Islet precursor cell (in vitro differentiated cells): Measurements from ENCODE around the gene GOLGA6L22.
"Not testable (repeated sequence)": the region's sequence is repeated elsewhere in the genome, so short reads cannot be mapped to it uniquely, and the experiment has no call there.

Source experiments
- DNase-seq: peaks from one replicate; pipeline ENCODE4 v3.0.0-alpha.2; 2018

The GOLGA6L22 gene, protein sequence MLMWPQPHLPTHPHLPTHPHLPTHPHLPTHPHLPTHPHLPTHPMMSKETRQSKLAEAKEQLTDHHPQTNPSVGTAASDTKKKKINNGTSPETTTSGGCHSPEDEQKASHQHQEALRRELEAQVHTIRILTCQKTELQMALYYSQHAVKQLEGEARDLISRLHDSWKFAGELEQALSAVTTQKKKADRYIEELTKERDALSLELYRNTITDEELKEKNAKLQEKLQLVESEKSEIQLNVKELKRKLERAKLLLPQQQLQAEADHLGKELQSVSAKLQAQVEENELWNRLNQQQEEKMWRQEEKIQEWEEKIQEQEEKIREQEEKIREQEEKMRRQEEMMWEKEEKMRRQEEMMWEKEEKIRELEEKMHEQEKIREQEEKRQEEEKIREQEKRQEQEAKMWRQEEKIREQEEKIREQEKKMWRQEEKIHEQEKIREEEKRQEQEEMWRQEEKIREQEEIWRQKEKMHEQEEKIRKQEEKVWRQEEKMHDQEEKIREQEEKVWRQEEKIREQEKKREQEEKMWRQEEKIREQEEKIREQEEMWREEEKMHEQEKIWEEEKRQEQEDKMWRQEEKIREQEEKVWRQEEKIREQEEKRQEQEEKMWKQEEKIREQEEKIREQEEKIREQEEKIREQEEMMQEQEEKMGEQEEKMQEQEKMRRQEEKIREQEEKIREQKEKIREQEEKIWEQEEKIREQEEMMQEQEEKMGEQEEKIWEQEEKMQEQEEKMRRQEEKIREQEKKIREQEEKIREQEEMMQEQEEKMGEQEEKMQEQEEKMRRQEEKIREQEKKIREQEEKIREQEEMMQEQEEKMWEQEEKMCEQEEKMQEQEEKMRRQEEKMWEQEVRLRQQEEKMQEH

DNA sequence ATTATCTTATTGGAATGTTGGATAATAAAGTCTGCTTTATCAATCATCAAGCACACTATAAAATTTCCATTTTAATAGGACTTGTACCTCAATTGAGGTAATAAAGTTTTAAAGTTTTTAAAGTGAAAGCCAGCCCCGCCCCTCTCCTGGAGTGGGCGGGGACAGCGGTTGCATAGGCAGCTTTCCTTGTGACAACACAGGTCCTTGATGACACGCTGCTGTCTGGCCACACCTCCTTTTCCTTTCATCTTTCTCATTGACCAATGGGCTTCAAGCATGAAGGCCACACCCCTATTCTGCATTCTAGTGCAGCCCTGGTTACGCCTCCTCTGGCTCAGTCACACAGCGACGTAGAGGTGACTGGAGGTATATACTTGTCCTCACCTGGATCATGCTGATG, at the start of gene GOLGA6L22:
GOLGA6L22 (plus strand) TSS at position 301 of the 400 bp plus-strand sequence; CDS start at position 392, 91 bp downstream.
- DNase-seq = not testable (repeated sequence)

DNA sequence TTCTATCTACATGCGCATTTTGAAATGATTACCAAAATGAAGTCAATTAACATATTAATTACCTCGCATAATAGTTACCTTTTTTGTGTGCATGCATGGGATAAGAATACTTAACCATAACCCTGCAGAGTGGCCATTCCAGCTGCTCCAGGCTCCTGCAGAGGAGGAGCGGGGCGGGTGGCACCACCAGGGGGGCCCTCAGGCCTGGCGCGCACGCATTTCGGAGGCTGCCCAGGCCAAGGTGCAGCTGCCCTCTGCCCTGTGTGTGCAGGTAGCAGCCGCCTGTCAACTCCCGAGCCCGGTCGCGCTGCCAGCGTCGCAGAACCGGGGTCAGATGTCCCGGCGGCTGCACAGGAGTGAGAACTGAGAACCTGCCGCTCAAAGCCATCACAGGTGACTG, 41.4 kb upstream of the GOLGA6L22 start:
- peak; percentile 28 for DNase-seq

DNA sequence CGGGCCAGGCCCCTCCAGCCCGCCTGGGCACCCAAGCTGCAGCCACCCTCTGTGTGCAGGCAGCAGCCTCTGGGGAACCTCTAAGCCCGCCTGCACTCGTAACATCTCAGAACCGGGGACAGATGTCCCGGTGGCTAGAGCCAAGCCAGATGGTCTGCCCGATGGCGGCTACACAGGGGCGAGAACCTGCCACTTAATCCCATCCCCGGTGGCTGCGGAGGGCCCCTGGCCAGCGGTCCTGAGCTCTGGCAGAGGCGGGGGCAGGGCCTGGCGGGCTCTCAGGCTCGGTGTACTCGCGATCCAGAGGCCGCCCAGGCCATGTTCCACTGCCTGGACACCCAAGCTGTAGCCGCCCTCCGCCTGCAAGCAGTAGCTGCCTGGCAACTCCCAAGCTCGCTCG, 40.9 kb upstream of the GOLGA6L22 start:
- not testable (repeated sequence) for DNase-seq

DNA sequence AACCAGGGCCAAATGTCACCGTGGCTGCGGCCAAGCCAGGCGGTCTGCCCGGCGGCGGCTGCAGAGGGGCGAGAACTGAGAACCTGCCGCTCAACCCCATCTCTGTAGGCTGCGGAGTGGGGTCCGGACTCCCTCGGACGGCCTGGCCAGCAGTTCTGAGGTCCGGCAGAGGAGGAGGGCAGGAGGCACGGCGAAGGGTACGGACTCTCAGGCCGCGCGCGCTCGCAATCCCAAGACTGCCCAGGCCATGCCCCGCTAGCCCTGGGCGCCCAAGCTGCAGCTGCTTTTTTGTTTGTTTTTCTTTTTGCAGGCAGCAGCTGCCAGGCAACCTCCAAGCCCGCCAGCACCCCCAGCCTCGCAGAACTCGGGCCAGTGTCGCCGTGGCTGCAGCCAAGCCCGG, 40.5 kb upstream of the GOLGA6L22 start:
- DNase-seq = not testable (repeated sequence)

DNA sequence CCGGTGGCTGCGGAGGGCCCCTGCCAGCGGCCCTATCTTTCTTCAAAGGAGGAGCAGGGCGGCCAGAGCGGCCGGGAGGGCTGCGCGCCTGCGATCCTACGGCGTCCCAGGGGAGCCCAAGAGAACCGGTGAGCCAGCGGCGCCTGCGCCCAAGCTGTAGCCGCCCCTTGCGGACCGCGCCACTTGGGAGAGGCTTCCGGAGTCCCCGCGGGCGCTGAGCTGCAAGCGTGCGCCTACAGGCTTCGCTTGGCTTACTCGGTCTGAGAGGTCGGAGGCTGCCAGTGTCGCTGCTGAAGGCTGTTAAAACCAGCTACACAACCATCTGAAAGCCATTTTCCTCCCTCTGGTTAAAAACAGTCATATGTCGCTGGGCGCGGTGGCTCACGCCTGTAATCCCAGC, 40.0 kb upstream of the GOLGA6L22 start:
- not testable (repeated sequence) for DNase-seq

DNA sequence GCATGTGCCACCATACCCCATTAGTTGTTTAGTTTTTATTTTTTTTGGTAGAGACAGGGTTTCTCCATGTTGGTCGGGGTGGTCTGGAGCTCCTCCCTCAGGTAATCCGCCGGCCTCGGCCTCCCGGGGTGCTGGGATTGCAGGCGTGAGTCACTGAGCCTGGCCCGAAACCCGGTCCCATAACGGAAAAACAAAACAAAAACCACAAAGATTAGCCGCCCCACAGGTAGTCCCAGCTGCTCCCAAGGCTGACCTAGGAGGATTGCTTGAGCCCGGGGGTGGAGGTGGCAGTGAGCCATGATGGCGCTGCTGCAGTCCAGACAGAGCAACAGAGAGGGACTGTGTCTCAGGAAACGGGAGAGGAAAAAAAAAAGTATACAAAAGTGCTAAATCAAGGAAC, 38.4 kb upstream of the GOLGA6L22 start:
- not testable (repeated sequence) for DNase-seq

DNA sequence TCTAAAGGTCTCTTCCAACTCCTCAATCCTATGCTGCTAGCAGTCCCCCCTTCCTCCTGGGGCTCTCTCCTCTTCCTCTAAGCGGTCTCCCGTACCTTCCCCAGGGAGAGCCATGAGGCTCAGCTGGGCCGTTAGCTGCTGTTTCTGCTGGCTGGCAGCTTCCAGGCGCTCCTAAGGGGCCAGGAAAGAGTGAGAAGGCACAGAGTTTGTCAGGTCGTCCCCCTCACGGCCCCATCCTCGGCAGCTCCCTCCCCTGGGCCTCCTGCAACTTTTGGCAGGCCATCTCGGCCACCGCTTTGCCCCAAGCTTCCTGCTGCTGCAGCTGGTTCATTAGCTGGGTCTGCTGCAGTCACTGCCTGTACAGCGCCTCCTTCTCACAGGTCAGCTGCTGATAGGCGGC, 29.3 kb upstream of the GOLGA6L22 start:
- DNase-seq = not testable (repeated sequence)

DNA sequence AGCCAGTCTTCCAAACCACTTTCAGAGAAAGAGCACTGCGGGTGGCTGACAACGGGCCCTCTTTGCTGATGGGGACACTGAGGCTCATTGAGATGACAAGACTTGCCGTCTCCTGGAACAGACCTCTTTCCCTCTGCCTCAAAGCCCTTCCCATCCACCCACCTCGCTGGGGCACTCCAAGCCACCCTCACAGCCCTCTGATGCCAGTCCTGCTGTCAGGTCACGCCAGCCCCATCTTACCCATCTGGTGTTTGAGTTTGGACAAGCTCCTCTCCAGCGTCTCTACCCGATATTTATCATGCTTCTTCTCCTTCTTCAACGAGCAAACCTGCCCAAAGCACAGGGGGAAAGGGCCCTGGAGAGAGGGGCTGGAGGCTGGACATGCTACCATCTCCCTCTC, 27.0 kb upstream of the GOLGA6L22 start:
- not testable (repeated sequence) for DNase-seq

DNA sequence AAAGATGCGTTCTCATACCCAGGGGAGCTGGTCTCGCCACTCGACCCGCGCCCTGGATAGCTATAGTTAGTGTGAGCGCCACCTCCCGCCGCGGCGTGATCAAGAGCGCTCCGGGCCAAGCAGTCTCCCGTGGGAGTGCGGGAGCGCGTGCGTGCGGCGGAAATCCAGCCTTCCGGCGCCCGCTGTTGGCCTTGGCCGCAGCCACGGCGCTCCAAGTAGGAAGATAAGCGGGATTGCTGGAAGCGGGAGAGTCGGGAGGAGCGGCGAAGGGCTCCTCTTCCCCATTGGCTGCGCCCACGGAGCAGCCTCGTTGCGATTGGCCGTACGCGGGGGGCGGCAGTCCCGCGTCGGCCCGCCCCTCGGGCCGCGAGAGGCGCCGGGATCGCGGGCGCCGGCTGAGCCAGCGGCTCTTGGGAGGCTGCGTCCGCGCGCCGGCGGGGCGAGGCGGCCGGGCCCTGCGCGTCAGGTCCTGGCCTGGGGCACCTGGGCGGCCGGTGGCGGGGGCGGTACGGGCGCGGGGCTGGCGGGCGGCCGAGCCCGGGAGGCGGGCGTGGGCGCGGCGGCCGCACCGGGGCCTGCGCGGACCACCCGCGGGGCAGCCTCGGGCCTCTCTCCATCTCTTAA, 35.9 kb downstream of the GOLGA6L22 start:
- peak; percentile 71 for DNase-seq

DNA sequence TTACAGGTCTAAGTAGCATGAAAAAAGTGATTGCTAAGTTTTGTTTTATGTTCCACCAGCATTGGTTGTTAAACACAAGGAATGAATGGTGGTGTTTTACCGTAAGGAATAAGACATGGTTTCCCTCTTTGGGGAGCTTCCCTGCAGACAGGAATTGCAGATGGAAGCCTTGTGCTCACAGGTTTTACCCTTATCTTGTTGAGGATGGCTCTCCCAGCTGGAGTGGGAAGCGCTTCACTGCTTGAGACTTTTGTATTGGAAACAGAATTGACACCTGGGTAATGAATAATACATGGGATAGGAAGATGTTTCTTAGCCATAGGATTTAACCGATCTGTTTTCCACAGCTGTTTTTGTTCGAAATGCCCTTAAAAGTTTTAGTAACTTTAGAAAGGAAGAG, 38.5 kb downstream of the GOLGA6L22 start:
- not testable (repeated sequence) for DNase-seq

DNA sequence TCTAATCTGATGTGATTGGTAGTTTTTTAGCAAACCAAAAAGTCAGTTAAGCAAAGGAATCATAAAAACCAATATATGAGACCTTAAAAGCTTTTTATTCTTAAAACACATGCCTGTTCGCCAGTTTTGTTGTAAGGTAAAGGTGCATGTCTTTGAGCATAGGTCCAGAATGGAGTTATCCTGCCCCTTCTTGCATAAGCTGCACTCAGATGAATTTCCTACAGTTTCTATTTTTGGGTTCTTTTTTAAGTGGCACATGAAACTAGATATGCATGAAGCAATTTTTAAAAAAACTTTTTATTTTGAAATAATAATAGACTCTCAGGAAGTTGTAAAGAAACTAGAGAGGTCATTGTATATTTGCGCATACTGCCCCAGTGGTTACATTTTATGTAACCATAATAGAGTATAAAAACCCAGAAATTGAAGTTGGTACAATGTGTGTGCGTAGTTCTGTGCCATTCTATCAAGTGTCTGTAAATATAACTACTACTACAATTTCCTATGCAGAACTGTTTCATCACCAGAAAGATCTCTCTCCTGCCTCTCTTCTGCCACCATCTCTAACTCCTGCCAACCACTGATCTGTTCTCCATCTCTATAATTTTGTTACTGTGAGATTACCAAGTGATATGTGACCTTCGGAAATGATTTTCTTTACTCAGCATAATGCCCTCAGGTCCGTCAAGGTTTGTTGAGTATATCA, 39.7 kb downstream of the GOLGA6L22 start:
- DNase-seq = not testable (repeated sequence)

DNA sequence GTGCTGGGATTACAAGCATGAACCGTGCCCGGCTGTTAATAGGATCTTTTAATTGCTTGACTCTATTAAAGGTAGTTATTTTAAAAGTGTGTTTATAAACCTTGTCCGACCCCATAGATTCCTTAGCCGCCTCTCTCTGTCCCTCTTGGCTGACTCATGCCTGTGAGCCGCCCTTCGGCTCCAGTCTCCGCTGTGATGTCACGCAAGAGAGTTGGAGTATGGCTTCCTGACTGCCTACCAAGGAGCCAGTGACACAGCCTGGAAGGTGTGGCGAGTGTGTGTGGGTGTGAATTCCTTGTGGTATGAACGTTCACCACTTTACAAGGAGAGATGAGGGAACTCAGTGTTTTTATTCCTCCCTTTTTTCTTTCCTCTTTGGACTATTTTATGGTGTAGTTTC, 43.6 kb downstream of the GOLGA6L22 start:
- DNase-seq = not testable (repeated sequence)

DNA sequence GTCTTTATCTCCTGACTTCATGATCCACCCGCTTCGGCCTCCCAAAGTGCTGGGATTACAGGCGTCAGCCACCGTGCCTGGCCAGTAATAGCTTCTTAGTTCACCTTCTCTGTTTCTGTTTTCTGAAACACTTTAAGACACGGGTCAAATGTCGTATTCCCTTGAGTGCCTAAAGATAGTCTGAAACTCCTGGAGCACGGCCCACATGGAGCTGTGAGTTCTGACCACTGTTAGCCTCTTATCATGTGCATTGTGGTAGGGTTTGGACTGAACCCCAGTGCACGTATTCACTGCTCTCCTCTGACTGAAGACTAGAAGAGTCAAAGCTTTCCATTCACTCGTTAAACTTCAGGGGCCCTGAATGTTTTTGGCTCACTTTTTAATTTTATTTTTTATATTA, 48.3 kb downstream of the GOLGA6L22 start:
- DNase-seq = not testable (repeated sequence)

DNA sequence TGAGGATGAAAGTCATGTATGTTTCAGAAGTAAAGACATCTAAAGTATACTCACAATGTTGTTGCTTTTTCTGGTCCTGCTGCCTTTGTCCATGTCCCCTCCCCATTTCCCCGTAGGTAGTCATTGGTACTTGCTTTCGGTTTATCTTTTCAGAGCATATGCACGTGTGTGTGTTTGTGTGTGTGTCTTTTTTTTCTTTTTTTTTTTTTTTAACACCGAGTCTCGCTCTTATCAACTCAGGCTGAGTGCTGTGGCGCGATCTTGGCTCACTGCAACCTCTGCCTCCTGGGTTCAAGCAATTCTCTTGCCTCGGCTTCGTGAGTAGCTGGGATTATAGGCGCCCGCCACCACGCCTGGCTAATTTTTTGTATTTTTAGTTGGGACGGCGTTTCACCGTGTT, 57.4 kb downstream of the GOLGA6L22 start:
- DNase-seq = not testable (repeated sequence)
